Dedifferentiated amniotic fluid mesenchymal stem cell (primary cell): ENCODE measurements around the gene PHYHD1.

Experiments
- DNase-seq: peaks from one replicate; pipeline ENCODE4 v3.0.0-alpha.2; 2016; ENCODE audit errors: extremely low spot score

Gene PHYHD1

DNA sequence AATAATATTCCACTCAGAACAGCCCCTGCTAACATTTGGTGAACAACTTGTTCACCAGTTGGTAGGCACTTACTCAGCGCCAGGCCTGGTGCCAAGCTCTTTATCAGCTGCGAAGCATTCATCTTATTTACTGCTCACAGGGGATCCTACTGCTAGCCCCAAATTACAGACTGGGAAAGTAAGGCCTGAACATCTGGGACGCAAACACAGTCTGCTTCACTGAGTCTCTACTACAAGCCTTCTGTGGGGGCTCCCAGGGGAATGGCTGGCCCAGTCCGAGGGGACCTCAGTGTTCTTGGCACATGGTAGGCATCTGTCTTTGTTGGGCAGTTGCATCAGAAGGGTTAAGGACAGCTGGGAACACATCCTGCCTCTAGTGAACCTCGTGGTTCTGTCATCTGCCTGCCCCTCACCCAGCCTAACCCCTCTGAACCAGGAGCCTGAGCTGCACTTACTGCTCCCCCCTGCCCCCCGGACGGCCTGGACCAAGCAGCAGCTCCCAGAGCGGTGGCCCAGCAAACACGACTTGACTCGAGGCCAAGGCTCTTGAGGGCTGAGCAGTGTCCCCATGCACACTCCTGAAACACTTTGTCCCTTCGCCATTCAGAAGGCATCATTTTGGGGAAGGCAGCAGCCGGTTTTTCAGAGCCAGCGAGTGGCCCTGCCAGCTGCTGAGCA, at the start of gene PHYHD1:
TSS of gene PHYHD1 (plus strand) at position 602 of the 678 bp plus-strand sequence. CDS start 1,342 bp downstream, outside the sequence.
- DNase-seq = no peak

- DNase-seq = no peak
Measured at GRCh38 chr9:128877852-128878251, 42.9 kb upstream of the PHYHD1 start.

DNA sequence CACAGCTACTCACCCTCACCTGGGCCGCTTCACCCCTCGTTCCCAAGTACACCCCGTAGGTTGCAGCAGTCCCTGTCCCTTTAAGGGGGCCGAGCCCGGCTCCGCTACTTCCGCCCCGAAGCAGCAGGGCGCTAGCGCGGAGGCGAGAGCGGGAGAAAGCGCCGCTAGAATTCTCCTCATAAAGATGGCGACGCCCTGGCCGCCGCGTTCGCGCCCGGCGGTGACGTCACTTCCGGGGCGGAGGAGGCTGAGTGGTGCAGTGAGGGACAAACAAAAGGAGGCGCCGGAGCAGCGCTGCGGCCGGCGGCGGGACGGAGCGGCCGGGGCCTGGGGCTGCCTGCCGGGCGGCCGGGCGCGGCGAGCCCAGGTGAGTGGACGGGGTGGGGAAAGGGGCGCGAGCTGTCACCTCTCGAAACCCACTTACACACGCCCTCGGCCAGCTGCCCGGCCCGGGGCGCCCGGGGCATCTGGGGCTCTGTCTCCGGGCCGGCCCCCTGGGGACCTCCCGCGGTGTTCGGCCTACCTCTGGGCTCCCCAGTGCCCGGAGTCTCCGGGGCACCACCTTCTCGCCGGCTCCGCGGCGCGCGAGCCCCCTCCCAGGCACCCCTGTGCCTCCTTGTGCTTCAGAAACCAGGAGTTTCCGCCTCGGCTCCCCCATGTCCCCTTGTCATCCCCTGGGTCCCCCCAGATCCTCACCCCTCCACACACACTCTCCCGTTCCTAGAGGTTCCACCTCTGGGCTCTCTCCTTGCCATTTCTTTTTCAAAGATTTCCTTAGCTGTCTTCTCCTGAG, 38.7 kb upstream of the PHYHD1 start, which contains the start of the genes KYAT1 and LRRC8A:
TSS of gene KYAT1 (minus strand) at position 67 of the 793 bp plus-strand sequence. CDS start 36,545 bp downstream, outside the sequence.
TSS of gene LRRC8A (plus strand) at position 250 of the 793 bp plus-strand sequence. CDS start 25,032 bp downstream, outside the sequence.
- DNase-seq = peak; percentile 94

DNA sequence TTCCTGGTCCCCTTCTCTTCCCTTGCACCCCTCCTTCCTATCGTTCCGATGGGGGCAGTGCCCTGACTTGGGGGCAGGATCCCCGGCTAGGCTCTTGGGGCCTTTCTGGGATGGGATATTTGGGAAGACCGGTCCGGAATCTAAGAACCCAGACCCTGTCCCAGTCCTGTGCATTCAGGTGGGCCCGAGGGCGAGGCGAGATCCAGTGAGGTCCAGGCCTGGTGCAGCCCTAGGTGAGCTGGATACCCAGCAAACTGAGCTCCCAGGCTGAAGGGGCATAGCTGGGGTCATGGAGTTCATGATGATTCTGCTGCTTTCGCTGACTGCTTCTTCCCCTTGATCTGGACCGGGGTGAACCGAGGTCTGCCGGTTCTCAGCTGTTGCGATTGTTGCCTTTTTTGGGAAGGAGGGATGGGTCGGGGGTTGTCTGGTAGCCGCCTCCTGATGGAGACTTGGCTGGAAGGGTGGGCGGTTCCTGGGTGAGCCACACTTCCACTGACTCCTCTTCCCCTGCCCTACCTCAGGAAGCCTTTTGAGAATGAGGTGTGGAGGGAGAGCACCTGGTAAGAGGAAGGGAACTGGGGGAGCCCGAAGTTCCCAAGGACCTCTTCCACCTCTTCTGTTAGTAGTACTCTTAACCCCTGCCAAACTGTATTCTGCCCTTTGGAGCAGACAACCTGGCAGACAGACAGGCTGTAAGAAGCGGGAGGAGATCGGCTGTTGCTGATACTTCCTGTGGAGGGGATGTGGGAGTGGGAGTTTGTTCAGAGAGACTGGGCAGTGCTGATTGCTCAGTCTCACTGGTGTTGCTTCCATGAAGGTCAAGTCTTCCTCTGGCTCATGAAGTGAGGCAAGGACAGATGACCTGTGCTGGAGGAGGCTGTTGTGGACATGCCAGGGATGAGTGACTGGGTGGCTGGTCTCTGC, 37.8 kb upstream of the PHYHD1 start:
- no peak for DNase-seq

- no peak for DNase-seq
Measured at GRCh38 chr9:128884164-128884563, 36.6 kb upstream of the PHYHD1 start.

DNA sequence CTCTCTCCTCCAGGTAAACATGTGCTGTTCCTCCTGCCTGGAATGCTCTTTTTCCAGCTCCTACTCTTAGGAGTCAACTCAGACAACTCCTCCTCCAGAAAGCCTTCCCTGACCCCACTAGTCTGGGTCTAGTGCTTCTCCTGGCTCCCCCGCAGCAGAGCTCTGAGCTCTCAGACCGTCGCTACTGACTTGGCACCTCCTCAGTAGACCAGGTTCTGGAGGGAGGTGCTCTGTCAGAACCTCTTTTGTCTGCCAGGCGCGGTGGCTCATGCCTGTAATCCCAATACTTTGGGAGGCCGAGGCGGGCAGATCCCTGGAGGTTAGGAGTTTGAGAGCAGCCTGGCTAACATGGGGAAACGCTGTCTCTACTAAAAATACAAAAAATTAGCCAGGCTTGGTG, 35.4 kb upstream of the PHYHD1 start:
- no peak for DNase-seq

DNA sequence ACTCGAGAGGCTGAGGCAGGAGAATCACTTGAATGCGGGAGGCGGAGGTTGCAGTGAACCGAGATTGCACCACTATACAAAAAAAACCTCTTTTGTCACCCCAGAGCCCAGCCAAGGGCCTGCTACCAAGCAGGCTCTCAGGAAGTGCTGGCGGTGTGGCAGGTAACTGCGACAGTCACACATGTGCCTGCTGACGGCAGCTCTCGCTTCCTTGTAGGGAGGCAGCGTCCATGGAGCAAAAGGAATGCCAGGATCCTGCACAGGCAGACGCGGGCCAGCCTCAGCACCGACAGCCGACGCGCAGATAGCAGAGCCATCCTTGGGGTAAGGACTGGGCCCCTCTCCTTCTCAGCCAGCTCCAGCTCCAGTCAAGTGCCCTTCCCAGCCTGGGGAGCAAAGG, 35.0 kb upstream of the PHYHD1 start:
- DNase-seq = no peak

DNA sequence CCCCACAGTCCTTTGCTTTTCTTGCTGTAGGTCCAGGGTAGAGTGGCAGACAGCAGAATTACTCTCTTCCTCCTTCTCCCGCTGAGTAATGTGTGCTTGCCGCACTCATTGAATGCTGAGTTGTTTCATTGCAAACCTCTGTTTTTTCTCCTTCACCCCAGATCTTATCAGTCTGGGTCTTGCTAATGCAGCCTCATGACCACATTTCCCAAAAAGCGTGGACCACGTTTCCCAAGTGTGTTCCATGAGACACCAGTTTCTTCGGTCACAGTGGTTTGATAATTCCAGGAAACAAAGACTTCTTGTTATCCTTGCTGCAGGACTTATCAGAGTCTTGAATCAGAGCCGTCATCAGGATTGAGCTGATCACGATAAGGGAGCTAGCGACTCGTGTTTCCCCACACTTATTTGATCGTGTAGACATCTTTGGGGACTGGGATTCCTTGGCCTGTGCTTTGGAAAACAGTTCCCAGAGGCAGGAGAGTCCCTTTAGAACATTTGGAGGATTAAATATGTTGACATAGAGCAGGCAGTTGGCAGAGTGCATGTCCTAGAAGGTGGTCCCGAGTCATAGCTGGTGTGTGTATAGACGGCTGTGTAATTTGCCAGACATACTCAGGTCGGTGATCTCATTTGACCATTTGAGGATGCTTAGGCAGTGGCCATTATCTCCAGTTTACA, 34.4 kb upstream of the PHYHD1 start:
- no peak for DNase-seq

DNA sequence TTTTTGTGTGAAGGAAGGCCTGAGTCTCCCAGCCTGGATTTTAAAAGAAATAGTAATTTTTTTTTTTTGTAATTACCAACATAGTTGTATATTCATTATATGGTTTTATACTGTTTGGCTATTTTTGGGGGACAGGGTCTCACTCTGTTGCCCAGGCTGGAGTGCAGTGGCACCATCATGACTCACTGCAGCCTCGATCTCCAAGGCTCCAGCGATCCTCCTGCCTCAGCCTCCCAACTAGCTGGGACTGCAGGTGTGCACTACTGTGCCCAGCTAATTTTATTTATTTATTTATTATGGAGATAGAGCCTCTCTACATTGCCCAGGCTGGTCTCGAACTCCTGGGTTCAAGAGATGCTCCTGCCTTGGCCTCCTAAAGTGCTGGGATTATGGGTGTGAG, 33.7 kb upstream of the PHYHD1 start:
- no peak for DNase-seq

DNA sequence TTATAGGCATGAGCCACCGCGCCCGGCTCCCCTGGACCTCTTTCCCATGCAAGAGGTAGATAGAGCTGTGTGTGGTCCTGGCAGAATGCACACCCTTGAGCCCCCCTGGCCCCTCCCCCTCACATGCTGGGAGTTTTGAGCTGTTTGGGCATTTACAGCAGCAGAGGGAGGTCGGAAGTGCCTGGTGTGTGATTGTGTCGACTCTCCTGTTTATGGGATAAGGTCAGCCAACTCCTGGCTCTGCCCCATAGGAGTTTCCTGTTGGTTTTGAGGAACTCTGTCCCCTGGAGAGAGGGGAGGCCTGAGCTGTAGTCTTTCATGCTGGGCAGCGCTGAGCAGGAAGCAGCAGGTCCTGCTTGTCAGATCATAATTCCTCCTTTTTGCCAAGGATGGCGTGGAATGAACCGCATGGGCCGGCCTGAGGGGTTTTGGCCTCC, 32.9 kb upstream of the PHYHD1 start:
- no peak for DNase-seq

DNA sequence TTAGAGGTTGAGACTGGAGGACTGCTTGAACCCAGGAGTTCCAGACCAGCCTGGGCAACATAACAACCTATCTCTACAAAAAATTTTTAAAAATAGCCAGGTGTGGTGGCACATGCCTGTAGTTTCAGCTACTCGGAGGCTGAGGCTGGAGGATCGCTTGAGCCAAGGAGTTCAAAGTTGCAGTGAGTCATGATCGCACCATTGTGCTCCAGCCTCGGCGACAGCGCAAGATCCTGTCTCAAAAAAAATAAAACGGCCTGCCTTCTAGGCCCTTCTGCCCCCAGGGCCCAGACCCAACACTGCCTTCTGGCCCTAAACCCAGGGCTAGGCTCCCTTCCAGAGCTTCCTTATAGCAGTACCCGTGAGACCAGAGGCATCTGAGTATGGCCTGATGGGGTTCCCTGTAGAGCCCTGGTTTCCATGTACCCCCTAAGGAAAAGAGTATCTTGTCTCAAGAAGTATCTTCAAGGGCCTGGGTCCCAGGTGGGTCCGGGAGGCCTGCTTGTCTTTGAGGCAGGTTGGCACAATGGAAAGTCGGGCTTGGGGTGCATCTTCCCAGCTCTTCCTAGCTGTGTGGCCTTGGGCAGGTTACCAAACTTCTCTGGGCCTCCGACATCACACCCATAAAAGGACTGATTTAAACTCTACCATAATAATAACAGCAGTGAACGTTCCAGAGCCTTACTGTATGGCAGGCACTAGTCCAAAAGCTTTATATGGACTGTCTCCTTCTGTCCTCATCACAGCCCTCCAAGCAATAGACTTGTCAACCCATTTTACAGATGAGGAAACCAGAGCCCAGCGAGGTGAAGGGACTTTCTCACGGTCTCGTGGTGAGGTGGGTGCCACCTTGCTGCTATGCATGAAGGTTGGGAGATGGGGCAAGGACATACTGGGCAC, 29.2 kb upstream of the PHYHD1 start:
- no peak for DNase-seq

DNA sequence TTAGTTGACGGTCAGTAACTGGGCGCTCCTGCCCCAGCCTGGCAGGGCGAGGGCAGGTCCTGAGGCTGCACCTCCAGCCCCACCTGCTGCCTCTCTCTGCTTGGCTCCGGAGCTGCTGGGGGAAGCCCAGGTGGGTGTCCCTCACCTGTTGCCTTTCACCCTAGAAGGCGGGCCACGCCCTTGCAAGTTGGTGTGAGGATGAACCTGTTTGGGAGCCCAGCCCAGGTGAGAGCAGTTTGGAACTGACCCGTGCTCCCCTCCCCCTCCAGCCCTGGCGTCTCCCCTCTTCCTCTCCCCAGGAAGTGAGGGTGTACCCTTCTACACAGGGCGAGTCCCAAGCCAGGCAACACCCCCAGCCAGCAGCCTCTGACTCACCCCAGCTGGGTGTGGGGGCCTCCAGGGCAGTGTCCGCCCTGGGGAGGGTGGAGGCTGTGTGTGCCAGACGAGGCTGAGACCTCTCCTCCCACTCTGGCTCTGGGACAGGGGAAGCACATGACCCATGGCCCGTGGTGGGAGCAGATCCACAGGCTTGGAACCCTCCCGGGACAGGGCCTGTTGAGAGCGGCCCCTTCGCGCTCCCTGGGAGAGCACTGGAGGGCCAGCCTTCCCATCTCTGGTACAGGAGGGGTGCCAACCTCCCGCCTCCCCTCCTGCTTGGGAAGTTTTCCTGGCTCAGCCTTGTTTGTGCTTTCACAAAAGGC, 28.4 kb upstream of the PHYHD1 start:
- peak; percentile 58 for DNase-seq

GRCh38 chr9:128893354-128893753, 27.4 kb upstream of the PHYHD1 start:
- DNase-seq = no peak

DNA sequence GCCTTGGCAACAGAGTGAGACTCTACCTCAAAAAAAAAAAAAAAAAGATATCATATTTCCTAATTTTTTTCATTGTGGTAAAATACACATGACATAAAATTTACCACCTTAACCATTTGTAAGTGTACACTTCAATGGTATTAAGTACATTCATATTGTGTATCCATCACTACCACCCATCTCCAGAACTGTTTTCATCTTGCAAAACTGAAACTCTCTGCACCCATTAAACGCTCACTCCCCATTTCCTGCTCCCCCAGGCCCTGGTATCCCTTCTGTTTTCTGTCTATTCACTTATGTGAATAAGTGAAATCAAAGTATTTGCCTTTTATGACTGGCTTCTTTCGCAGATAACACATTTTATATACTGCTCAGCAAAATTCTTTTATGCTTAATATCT, 26.0 kb upstream of the PHYHD1 start:
- DNase-seq = no peak

DNA sequence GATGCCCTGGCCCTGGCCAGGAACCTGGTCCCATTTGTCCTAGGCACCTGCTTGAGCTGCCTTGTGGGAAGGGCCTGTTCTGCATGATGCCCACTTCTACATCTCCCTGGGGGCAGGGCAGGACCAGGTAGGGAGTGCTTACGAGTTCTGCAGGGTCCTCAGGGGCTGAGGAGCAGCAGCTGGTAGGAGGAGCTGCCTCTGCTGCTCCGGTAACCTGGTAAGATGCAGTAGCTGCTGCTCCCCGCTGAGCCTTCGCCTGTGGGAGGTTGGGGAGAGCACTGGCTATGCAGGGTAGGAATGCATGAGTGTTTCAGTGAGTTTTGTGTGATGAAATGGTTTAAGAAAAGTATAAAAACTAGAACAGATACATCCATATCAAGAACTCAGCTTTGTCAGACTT, 25.2 kb upstream of the PHYHD1 start:
- no peak for DNase-seq

DNA sequence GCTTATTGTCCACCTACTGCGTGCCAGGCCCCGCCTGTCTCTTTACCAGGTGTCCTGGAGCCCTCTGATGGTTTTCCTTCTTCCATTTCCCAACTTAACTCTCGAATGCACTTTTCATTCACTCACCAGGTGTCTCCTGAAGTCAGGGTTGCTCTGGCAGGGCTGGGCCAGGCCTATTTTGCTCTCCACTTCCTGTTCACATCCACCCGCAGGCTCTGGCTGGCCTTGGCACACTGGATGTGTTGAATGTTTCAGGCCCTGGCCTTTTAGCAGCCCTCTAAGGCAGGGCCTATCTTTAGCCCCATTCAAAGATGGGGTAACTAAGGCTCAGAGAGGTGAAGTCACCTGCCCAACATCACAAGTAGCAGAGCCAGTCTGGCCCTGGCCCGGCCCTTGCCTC, 22.4 kb upstream of the PHYHD1 start:
- no peak for DNase-seq

- DNase-seq = no peak
Measured at GRCh38 chr9:128898845-128899565, 21.8 kb upstream of the PHYHD1 start.

GRCh38 chr9:128899566-128900322, 21.0 kb upstream of the PHYHD1 start:
- no peak for DNase-seq
